IPS DF 19.7 (cell line): ENCODE data around the gene PKNOX1.
"Not testable (repeated sequence)": the region's sequence is repeated elsewhere in the genome, so short reads cannot be mapped to it uniquely, and the experiment has no call there.

Experiments
- DNase-seq: peaks from one replicate; pipeline ENCODE4 v3.0.0-alpha.2; 2013; ENCODE audit warnings: low read depth, low spot score

The PKNOX1 gene

GRCh38 chr21:43020177-43020576, 45.8 kb downstream of the PKNOX1 start:
- DNase-seq: no peak

GRCh38 chr21:43020771-43021170, 46.4 kb downstream of the PKNOX1 start:
- no peak for DNase-seq

GRCh38 chr21:43021191-43021590, 46.8 kb downstream of the PKNOX1 start:
- no peak for DNase-seq

GRCh38 chr21:43021756-43022600, 47.6 kb downstream of the PKNOX1 start:
- DNase-seq: no peak

- no peak for DNase-seq
Measured at GRCh38 chr21:43023175-43023574, 48.8 kb downstream of the PKNOX1 start.

GRCh38 chr21:43024439-43025136, 50.2 kb downstream of the PKNOX1 start:
- DNase-seq: no peak

- no peak for DNase-seq
Measured at GRCh38 chr21:43025636-43026180, 51.3 kb downstream of the PKNOX1 start.

- DNase-seq: no peak
Measured at GRCh38 chr21:43027846-43028731, 53.7 kb downstream of the PKNOX1 start.

GRCh38 chr21:43029785-43030184, 55.4 kb downstream of the PKNOX1 start:
- DNase-seq: no peak

- no peak for DNase-seq
Measured at GRCh38 chr21:43031121-43031619, 56.8 kb downstream of the PKNOX1 start.

GRCh38 chr21:43034101-43034500, 59.7 kb downstream of the PKNOX1 start:
- no peak for DNase-seq

- no peak for DNase-seq
Measured at GRCh38 chr21:43034826-43035225, 60.5 kb downstream of the PKNOX1 start.

GRCh38 chr21:43036889-43037288, 62.5 kb downstream of the PKNOX1 start:
- not testable (repeated sequence) for DNase-seq

GRCh38 chr21:43037918-43038658, 63.7 kb downstream of the PKNOX1 start:
- DNase-seq: not testable (repeated sequence)

- DNase-seq: not testable (repeated sequence)
Measured at GRCh38 chr21:43038659-43039044, 64.3 kb downstream of the PKNOX1 start.

- not testable (repeated sequence) for DNase-seq
Measured at GRCh38 chr21:43042169-43042568, 67.8 kb downstream of the PKNOX1 start.

GRCh38 chr21:43043291-43043690, 68.9 kb downstream of the PKNOX1 start:
- DNase-seq: not testable (repeated sequence)

GRCh38 chr21:43044547-43044946, 70.2 kb downstream of the PKNOX1 start:
- DNase-seq: not testable (repeated sequence)

GRCh38 chr21:43045165-43045875, 71.0 kb downstream of the PKNOX1 start:
- not testable (repeated sequence) for DNase-seq
